IMR-90 (cell line): ENCODE measurements around the gene HCN2.

Experiments used
- CEBPB ChIP-seq: IDR thresholded peaks from 2 replicates; pipeline ENCODE4 v1.6.1; 2012; ENCODE audit warnings: low read depth, low read length, improper control_type of control experiment
- MAFK ChIP-seq: IDR thresholded peaks from 2 replicates; pipeline ENCODE4 v1.6.1; 2012; ENCODE audit warnings: low read depth, low read length, improper control_type of control experiment
- POLR2A ChIP-seq: IDR thresholded peaks from 2 replicates; pipeline ENCODE4 v1.6.1; 2012; ENCODE audit warnings: mild to moderate bottlenecking, low read depth, low read length
- RCOR1 ChIP-seq: IDR thresholded peaks from 2 replicates; pipeline ENCODE4 v1.6.1; 2012; ENCODE audit warnings: mild to moderate bottlenecking, low read length, improper control_type of control experiment; ENCODE audit not compliant: insufficient replicate concordance
- RFX5 ChIP-seq: IDR thresholded peaks from 2 replicates; pipeline ENCODE4 v1.8.0; 2012; ENCODE audit warnings: low read depth, mild to moderate bottlenecking, low read length, moderate library complexity
- SMC3 ChIP-seq: fragments of 150-350 bp; IDR thresholded peaks from 2 replicates; pipeline ENCODE4 v1.6.1; 2016; ENCODE audit warnings: low read depth, mild to moderate bottlenecking, antibody characterized with exemption, low read length, moderate library complexity
- TF ChIP-seq, protein P1 (sequence below): conservative IDR thresholded peaks from 2 replicates; pipeline ENCODE4 v1.5.1; 2012; ENCODE audit warnings: mild to moderate bottlenecking, low read depth, low read length, improper control_type of control experiment
- TF ChIP-seq, protein P2 (sequence below): fragments of 150-350 bp; IDR thresholded peaks from 2 replicates; pipeline ENCODE4 v1.6.1; 2017; ENCODE audit warnings: mild to moderate bottlenecking, antibody characterized with exemption, low read length, low read depth

DNA sequence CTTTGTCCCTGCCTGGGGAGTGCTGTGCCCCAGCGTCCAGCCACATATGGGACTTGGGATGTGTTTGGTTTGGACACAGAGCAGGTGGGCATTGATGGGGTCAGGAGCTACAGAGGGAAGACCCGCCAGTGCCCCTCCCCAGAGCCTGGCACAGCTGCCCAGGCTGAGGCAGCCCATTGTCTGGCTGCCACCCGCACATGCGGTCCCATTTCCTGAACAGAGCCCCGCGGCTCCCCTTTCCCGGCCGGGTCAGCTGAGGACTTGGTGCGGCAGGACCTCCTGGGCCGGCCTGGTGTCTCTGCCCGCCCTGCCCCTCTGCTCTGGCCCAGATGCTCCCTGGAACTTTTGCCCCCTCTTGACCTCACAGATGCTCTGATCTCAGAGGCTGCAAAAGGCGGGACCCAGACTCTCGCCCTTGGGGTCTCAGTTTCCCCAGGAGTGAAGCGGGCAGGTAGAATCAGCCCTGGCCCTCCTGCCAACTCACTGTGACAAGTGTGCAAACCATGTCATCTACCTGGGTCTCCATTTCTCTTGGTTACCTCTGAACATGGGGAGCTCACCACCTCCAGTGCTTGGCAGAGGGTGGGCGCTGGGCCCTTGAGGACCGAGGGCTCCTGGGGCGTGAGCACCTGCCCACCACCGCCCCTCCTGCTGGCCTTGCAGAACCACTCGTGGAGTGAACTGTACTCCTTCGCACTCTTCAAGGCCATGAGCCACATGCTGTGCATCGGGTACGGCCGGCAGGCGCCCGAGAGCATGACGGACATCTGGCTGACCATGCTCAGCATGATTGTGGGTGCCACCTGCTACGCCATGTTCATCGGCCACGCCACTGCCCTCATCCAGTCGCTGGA lies 17.8 kb downstream of the HCN2 start:
- TF ChIP-seq POLR2A (no peak), RCOR1 (no peak), MAFK (no peak), CEBPB (no peak), RFX5 (no peak), SMC3 (no peak)
- TF ChIP-seq, protein P1, sequence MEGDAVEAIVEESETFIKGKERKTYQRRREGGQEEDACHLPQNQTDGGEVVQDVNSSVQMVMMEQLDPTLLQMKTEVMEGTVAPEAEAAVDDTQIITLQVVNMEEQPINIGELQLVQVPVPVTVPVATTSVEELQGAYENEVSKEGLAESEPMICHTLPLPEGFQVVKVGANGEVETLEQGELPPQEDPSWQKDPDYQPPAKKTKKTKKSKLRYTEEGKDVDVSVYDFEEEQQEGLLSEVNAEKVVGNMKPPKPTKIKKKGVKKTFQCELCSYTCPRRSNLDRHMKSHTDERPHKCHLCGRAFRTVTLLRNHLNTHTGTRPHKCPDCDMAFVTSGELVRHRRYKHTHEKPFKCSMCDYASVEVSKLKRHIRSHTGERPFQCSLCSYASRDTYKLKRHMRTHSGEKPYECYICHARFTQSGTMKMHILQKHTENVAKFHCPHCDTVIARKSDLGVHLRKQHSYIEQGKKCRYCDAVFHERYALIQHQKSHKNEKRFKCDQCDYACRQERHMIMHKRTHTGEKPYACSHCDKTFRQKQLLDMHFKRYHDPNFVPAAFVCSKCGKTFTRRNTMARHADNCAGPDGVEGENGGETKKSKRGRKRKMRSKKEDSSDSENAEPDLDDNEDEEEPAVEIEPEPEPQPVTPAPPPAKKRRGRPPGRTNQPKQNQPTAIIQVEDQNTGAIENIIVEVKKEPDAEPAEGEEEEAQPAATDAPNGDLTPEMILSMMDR: no peak
- TF ChIP-seq, protein P2, sequence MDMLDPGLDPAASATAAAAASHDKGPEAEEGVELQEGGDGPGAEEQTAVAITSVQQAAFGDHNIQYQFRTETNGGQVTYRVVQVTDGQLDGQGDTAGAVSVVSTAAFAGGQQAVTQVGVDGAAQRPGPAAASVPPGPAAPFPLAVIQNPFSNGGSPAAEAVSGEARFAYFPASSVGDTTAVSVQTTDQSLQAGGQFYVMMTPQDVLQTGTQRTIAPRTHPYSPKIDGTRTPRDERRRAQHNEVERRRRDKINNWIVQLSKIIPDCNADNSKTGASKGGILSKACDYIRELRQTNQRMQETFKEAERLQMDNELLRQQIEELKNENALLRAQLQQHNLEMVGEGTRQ: no peak
